Measurements from ENCODE around the gene LMCD1.

- TF ChIP-seq CTCF (IDR thresholded peaks at IDR 0.05): no peak
- TF ChIP-seq POLR2A (IDR thresholded peaks at IDR 0.05): no peak
Measured at GRCh38 chr3:8488877-8489276, 12.7 kb upstream of the LMCD1 start.
